ENCODE measurements around the gene XCL1.

DNA sequence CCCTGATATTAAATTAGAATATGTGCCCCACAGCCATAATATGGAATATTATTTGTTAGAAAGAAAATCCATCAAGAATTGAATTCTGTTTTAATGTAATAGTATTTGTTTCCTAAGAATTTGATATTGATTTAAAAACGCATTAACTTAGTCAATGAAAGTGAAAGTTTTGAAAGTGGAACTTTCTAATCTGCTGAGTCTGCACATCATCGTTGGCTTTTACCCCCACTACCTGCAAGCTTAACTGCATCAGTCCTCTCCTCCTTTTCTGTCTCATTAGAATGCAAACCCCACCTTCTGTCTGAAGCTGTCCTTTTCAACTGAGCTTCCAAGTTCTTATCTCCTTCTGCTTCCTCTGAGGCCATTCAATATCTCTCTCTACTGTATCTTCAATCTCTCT, 42.5 kb downstream of the XCL1 start:
- no peak for TF ChIP-seq GATA2 (IDR thresholded peaks at IDR 0.05; ENCODE audit: low read depth, low read length)
- no peak for TF ChIP-seq GATA3 (IDR thresholded peaks at IDR 0.05; ENCODE audit: low read depth, low read length)
